Measurements from ENCODE around the gene FARP1.

The FARP1 gene

GRCh38 chr13:98195054-98195791 is 52.3 kb downstream of the FARP1 start:
- in situ Hi-C loops (cut with HindIII; ENCODE audit: low sequenced_read_pairs), result no loop called here

- in situ Hi-C loops (cut with HindIII; ENCODE audit: low sequenced_read_pairs), result no loop called here
Observed at GRCh38 chr13:98198683-98199082, 55.8 kb downstream of the FARP1 start.

- in situ Hi-C loops (cut with HindIII; ENCODE audit: low sequenced_read_pairs), result no loop called here
Observed at GRCh38 chr13:98199480-98199879, 56.6 kb downstream of the FARP1 start.

GRCh38 chr13:98200211-98200878 is 57.5 kb downstream of the FARP1 start:
- in situ Hi-C loops (cut with HindIII; ENCODE audit: low sequenced_read_pairs), result no loop called here

GRCh38 chr13:98201189-98201588 is 58.3 kb downstream of the FARP1 start:
- in situ Hi-C loops (cut with HindIII; ENCODE audit: low sequenced_read_pairs), result no loop called here

GRCh38 chr13:98201984-98202383 is 59.1 kb downstream of the FARP1 start:
- in situ Hi-C loops (cut with HindIII; ENCODE audit: low sequenced_read_pairs), result no loop called here

- in situ Hi-C loops (cut with HindIII; ENCODE audit: low sequenced_read_pairs), result no loop called here
Observed at GRCh38 chr13:98203646-98204326, 60.9 kb downstream of the FARP1 start.

GRCh38 chr13:98204546-98204945 is 61.7 kb downstream of the FARP1 start:
- in situ Hi-C loops (cut with HindIII; ENCODE audit: low sequenced_read_pairs), result no loop called here

- in situ Hi-C loops (cut with HindIII; ENCODE audit: low sequenced_read_pairs), result no loop called here
Observed at GRCh38 chr13:98206946-98207345, 64.1 kb downstream of the FARP1 start.

- in situ Hi-C loops (cut with HindIII; ENCODE audit: low sequenced_read_pairs), result no loop called here
Observed at GRCh38 chr13:98207416-98207815, 64.5 kb downstream of the FARP1 start.

GRCh38 chr13:98208606-98209005 is 65.7 kb downstream of the FARP1 start:
- in situ Hi-C loops (cut with HindIII; ENCODE audit: low sequenced_read_pairs), result no loop called here

- in situ Hi-C loops (cut with HindIII; ENCODE audit: low sequenced_read_pairs), result no loop called here
Observed at GRCh38 chr13:98212763-98213162, 69.9 kb downstream of the FARP1 start.

- in situ Hi-C loops (cut with HindIII; ENCODE audit: low sequenced_read_pairs), result no loop called here
Observed at GRCh38 chr13:98213354-98213753, 70.5 kb downstream of the FARP1 start.

- in situ Hi-C loops (cut with HindIII; ENCODE audit: low sequenced_read_pairs), result no loop called here
Observed at GRCh38 chr13:98214008-98214643, 71.2 kb downstream of the FARP1 start.

- in situ Hi-C loops (cut with HindIII; ENCODE audit: low sequenced_read_pairs), result no loop called here
Observed at GRCh38 chr13:98214707-98215106, 71.8 kb downstream of the FARP1 start.

GRCh38 chr13:98215508-98215907 is 72.6 kb downstream of the FARP1 start:
- in situ Hi-C loops (cut with HindIII; ENCODE audit: low sequenced_read_pairs), result no loop called here

- in situ Hi-C loops (cut with HindIII; ENCODE audit: low sequenced_read_pairs), result no loop called here
Observed at GRCh38 chr13:98216135-98216565, 73.3 kb downstream of the FARP1 start.

GRCh38 chr13:98216711-98217285 is 73.9 kb downstream of the FARP1 start:
- in situ Hi-C loops (cut with HindIII; ENCODE audit: low sequenced_read_pairs), result no loop called here

- in situ Hi-C loops (cut with HindIII; ENCODE audit: low sequenced_read_pairs), result no loop called here
Observed at GRCh38 chr13:98217597-98217996, 74.7 kb downstream of the FARP1 start.

GRCh38 chr13:98219685-98220084 is 76.8 kb downstream of the FARP1 start:
- in situ Hi-C loops (cut with HindIII; ENCODE audit: low sequenced_read_pairs), result no loop called here

GRCh38 chr13:98220271-98220791 is 77.4 kb downstream of the FARP1 start:
- in situ Hi-C loops (cut with HindIII; ENCODE audit: low sequenced_read_pairs), result no loop called here

All from DLD1 (cell line).